ENCODE results near the gene NSD2. TPM values are rescaled to one million over a fixed set of nuclear protein-coding genes. Genes with fewer than 3 reads are reported as not detected.
A peak's percentile ranks its signal among the peaks of the same experiment; 100 is the strongest.
"Not testable (repeated sequence)": the region's sequence is repeated elsewhere in the genome, so short reads cannot be mapped to it uniquely, and the experiment has no call there.

The NSD2 gene
- total RNA-seq, 1 donor from 2014 or later = 44.6 TPM

- no peak for TF ChIP-seq CTCF (IDR thresholded peaks at IDR 0.05)
- peaks cover 27% of the 10 kb centered on the region for H3K9me3 Mint-ChIP-seq
- intact Hi-C loops (cut with micrococcal nuclease) = no loop called here
- no peak overlapping the region for H3K4me3 Mint-ChIP-seq
- DNase-seq (no peak), ATAC-seq (ENCODE audit: low read depth) (no peak)
- ChIA-PET CTCF (no interaction called here), POLR2A (no interaction called here)
- peaks cover 58% of the 10 kb centered on the region for H3K36me3 Mint-ChIP-seq (ENCODE audit: low read depth)
- no peaks in the 10 kb centered on the region for H3K27me3 Mint-ChIP-seq
- H3K27ac Mint-ChIP-seq = no peak overlapping the region
- peaks cover 38% of the 10 kb centered on the region for H3K4me1 Mint-ChIP-seq
These were observed 125.8 kb downstream of the NSD2 start for GRCh38 chr4:1996866-1997611.

GRCh38 chr4:1997712-1998111 is 126.5 kb downstream of the NSD2 start:
- Mint-ChIP-seq H3K27ac (no peak overlapping the region), H3K4me3 (no peak overlapping the region), H3K27me3 (no peaks in the 10 kb centered on the region), H3K36me3 (ENCODE audit: low read depth) (peaks cover 65% of the 10 kb centered on the region), H3K9me3 (peaks cover 27% of the 10 kb centered on the region), H3K4me1 (peaks cover 43% of the 10 kb centered on the region)
- ATAC-seq (ENCODE audit: low read depth) (no peak), DNase-seq (no peak)
- POLR2A ChIA-PET = no interaction called here
- TF ChIP-seq CTCF (IDR thresholded peaks at IDR 0.05) = no peak
- intact Hi-C loops (cut with micrococcal nuclease) = no loop called here
- CTCF ChIA-PET = no interaction called here

- ChIA-PET POLR2A (no interaction called here), CTCF (no interaction called here)
- H3K27me3 Mint-ChIP-seq = no peaks in the 10 kb centered on the region
- H3K9me3 Mint-ChIP-seq = peaks cover 27% of the 10 kb centered on the region
- no peak overlapping the region for H3K4me3 Mint-ChIP-seq
- no peak for TF ChIP-seq CTCF (IDR thresholded peaks at IDR 0.05)
- H3K36me3 Mint-ChIP-seq (ENCODE audit: low read depth) = peaks cover 71% of the 10 kb centered on the region
- ATAC-seq (ENCODE audit: low read depth) (no peak), DNase-seq (no peak)
- intact Hi-C loops (cut with micrococcal nuclease) = no loop called here
- H3K4me1 Mint-ChIP-seq = peaks cover 49% of the 10 kb centered on the region
- H3K27ac Mint-ChIP-seq = no peak overlapping the region
These were observed 127.1 kb downstream of the NSD2 start for GRCh38 chr4:1998296-1998695.

GRCh38 chr4:1999308-1999707 is 128.1 kb downstream of the NSD2 start:
- peaks cover 76% of the 10 kb centered on the region for H3K36me3 Mint-ChIP-seq (ENCODE audit: low read depth)
- DNase-seq; H3K4me3 Mint-ChIP-seq; CTCF ChIA-PET; ATAC-seq (ENCODE audit: low read depth); POLR2A ChIA-PET; H3K27me3 Mint-ChIP-seq; H3K27ac Mint-ChIP-seq; intact Hi-C loops (cut with micrococcal nuclease): not testable (repeated sequence)
- H3K9me3 Mint-ChIP-seq = peaks cover 27% of the 10 kb centered on the region
- H3K4me1 Mint-ChIP-seq = peaks cover 50% of the 10 kb centered on the region

- Mint-ChIP-seq H3K4me1 (peaks cover 58% of the 10 kb centered on the region), H3K9me3 (peaks cover 12% of the 10 kb centered on the region), H3K36me3 (ENCODE audit: low read depth) (peaks cover 68% of the 10 kb centered on the region)
- DNase-seq; ATAC-seq (ENCODE audit: low read depth); H3K4me3 Mint-ChIP-seq; CTCF ChIA-PET; H3K27ac Mint-ChIP-seq; POLR2A ChIA-PET; H3K27me3 Mint-ChIP-seq: not testable (repeated sequence)
- intact Hi-C loops (cut with micrococcal nuclease) = loop anchor here (10.0 kb wide), 3 partner anchors 241 to 531 kb away; partner anchors contain the start of genes CFAP99, FAM193A, HAUS3 and POLN
These were observed 132.2 kb downstream of the NSD2 start for GRCh38 chr4:2003361-2003760.

- Mint-ChIP-seq H3K27me3 (peaks cover 2% of the 10 kb centered on the region), H3K9me3 (no peaks in the 10 kb centered on the region), H3K27ac (no peak overlapping the region), H3K36me3 (ENCODE audit: low read depth) (peaks cover 43% of the 10 kb centered on the region), H3K4me1 (peaks cover 46% of the 10 kb centered on the region), H3K4me3 (peak overlapping the region; percentile 57)
- intact Hi-C loops (cut with micrococcal nuclease) = loop anchor here (5.0 to 10.0 kb wide), 9 partner anchors 134 to 1224 kb away; partner anchors contain the start of genes CFAP99, FAM193A, HAUS3 and LETM1
- ATAC-seq (ENCODE audit: low read depth) (no peak), DNase-seq (no peak)
- no peak for TF ChIP-seq CTCF (IDR thresholded peaks at IDR 0.05)
- ChIA-PET CTCF (no interaction called here), POLR2A (no interaction called here)
These were observed 135.2 kb downstream of the NSD2 start for GRCh38 chr4:2006367-2006766.
